Measurements from ENCODE around the gene XKR8. TPM values are rescaled to one million over a fixed set of nuclear protein-coding genes. Genes with fewer than 3 reads are reported as not detected.

XKR8 gene
- total and polyA plus RNA-seq, 7 experiments from 2014 or later, result 8.4 to 22.1 (median 10.7) TPM

GRCh38 chr1:27931759-27932158, 28.0 kb upstream of the XKR8 start:
- H3K9me3 ChIP-seq (ENCODE audit: control insufficient read depth in 2 of 3, low read length in 3 of 3), result no peaks in the 10 kb centered on the region
- H3K27ac ChIP-seq (ENCODE audit: low read depth, low read length), result no peak overlapping the region
- no peak for DNase-seq
- peak; percentile 51 for ATAC-seq
- H3K27me3 ChIP-seq (ENCODE audit: control insufficient read depth in 2 of 2, insufficient read depth in 2 of 2, low read length in 2 of 2), result no peaks in the 10 kb centered on the region
- peaks cover 5 to 17% (median 11%) of the 10 kb centered on the region in 5 donors for H3K27me3 Mint-ChIP-seq
- peaks cover 0 to 6% of the 10 kb centered on the region in 2 donors for H3K4me1 ChIP-seq (ENCODE audit: control insufficient read depth in 2 of 2, insufficient read depth in 2 of 2, low read length in 2 of 2)
- H3K4me1 Mint-ChIP-seq, result peaks cover 7 to 45% (median 12%) of the 10 kb centered on the region in 7 donors
- no peak overlapping the region for H3K4me3 ChIP-seq (ENCODE audit: low read length)
- peak overlapping the region in 1 of 10 donors; percentile 57 for H3K4me3 Mint-ChIP-seq
- POLR2A ChIA-PET, result interaction anchor here (1.1 kb wide), 1 partner anchor 9 kb away, joined by 3 read pairs; no protein-coding TSS in a partner anchor
- CTCF ChIA-PET, result interaction anchor here (1.1 kb wide), 1 partner anchor 73 kb away, joined by 3 read pairs; no protein-coding TSS in a partner anchor
- no peak overlapping the region for H3K27ac Mint-ChIP-seq
- H3K36me3 ChIP-seq (ENCODE audit: control insufficient read depth in 2 of 3, insufficient read depth in 3 of 3, low read length in 3 of 3), result no peaks in the 10 kb centered on the region
- no peaks in the 10 kb centered on the region for H3K9me3 Mint-ChIP-seq
- peaks cover 0 to 3% (median 0%) of the 10 kb centered on the region in 5 donors for H3K36me3 Mint-ChIP-seq
- intact Hi-C loops (cut with micrococcal nuclease), result no loop called here

GRCh38 chr1:27934818-27935549, 24.8 kb upstream of the XKR8 start, which contains the start of gene SMPDL3B:
Gene SMPDL3B, plus strand, starts transcription at chr1:27935000. Its CDS starts 184 bp downstream, at chr1:27935184.
- intact Hi-C loops (cut with micrococcal nuclease), result no loop called here

GRCh38 chr1:27935721-27936120, 24.1 kb upstream of the XKR8 start:
- POLR2A ChIA-PET, result no interaction called here
- peak overlapping the region in 1 of 9 donors; percentile 61 for H3K27ac Mint-ChIP-seq

More at GRCh38 chr1:27934818-27935549, 24.8 kb upstream of the XKR8 start, which contains the start of gene SMPDL3B:
- ChIA-PET POLR2A (interaction anchor here (0.6 to 1.0 kb wide), 2 partner anchors 20 to 47 kb away, joined by 3 to 4 read pairs; no protein-coding TSS in a partner anchor), CTCF (interaction anchor here (0.6 kb wide), 1 partner anchor 257 kb away, joined by 3 read pairs; no protein-coding TSS in a partner anchor)
- Histone ChIP-seq H3K27ac (ENCODE audit: low read depth, low read length) (no peak within 1 kb of the TSS), H3K4me3 (ENCODE audit: low read length) (no peak within 1 kb of the TSS), H3K27me3 (ENCODE audit: control insufficient read depth in 2 of 2, insufficient read depth in 2 of 2, low read length in 2 of 2) (no peaks in the 10 kb centered on the region), H3K36me3 (ENCODE audit: control insufficient read depth in 2 of 3, insufficient read depth in 3 of 3, low read length in 3 of 3) (no peaks in the 10 kb centered on the region), H3K4me1 (ENCODE audit: control insufficient read depth in 2 of 2, insufficient read depth in 2 of 2, low read length in 2 of 2) (peaks cover 0 to 8% of the 10 kb centered on the region in 2 donors), H3K9me3 (ENCODE audit: control insufficient read depth in 2 of 3, low read length in 3 of 3) (no peaks in the 10 kb centered on the region)
- peak; percentile 34 for ATAC-seq
- peaks cover 0 to 3% (median 0%) of the 10 kb centered on the region in 5 donors for H3K36me3 Mint-ChIP-seq
- no peak for DNase-seq
- H3K27me3 Mint-ChIP-seq, result peaks cover 5 to 15% (median 11%) of the 10 kb centered on the region in 5 donors
- no peaks in the 10 kb centered on the region for H3K9me3 Mint-ChIP-seq
- peak within 1 kb of the TSS in 4 of 9 donors; percentile 4 to 61 (median 36) for H3K27ac Mint-ChIP-seq
- H3K4me3 Mint-ChIP-seq, result peak within 1 kb of the TSS in 9 of 10 donors; percentile 35 to 66 (median 57)
- H3K4me1 Mint-ChIP-seq, result peaks cover 7 to 53% (median 12%) of the 10 kb centered on the region in 7 donors

GRCh38 chr1:27936370-27936769, 23.4 kb upstream of the XKR8 start:
- Mint-ChIP-seq H3K9me3 (no peaks in the 10 kb centered on the region), H3K36me3 (peaks cover 0 to 3% (median 0%) of the 10 kb centered on the region in 5 donors), H3K27ac (no peak overlapping the region), H3K27me3 (peaks cover 5 to 15% (median 11%) of the 10 kb centered on the region in 5 donors), H3K4me3 (no peak overlapping the region), H3K4me1 (peaks cover 19 to 51% (median 24%) of the 10 kb centered on the region in 7 donors)
- DNase-seq (no peak), ATAC-seq (no peak)
- intact Hi-C loops (cut with micrococcal nuclease), result no loop called here
- H3K27me3 ChIP-seq (ENCODE audit: control insufficient read depth in 2 of 2, insufficient read depth in 2 of 2, low read length in 2 of 2), result no peaks in the 10 kb centered on the region
- POLR2A ChIA-PET, result interaction anchor here (1.3 kb wide), 1 partner anchor 24 kb away, joined by 4 read pairs; the partner anchor contains the start of gene XKR8
- CTCF ChIA-PET, result no interaction called here
- no peaks in the 10 kb centered on the region for H3K36me3 ChIP-seq (ENCODE audit: control insufficient read depth in 2 of 3, insufficient read depth in 3 of 3, low read length in 3 of 3)
- no peaks in the 10 kb centered on the region for H3K9me3 ChIP-seq (ENCODE audit: control insufficient read depth in 2 of 3, low read length in 3 of 3)
- no peak overlapping the region for H3K4me3 ChIP-seq (ENCODE audit: low read length)
- no peak overlapping the region for H3K27ac ChIP-seq (ENCODE audit: low read depth, low read length)
- peaks cover 0 to 19% of the 10 kb centered on the region in 2 donors for H3K4me1 ChIP-seq (ENCODE audit: control insufficient read depth in 2 of 2, insufficient read depth in 2 of 2, low read length in 2 of 2)

More at GRCh38 chr1:27935721-27936120, 24.1 kb upstream of the XKR8 start:
- DNase-seq, result no peak
- Mint-ChIP-seq H3K9me3 (no peaks in the 10 kb centered on the region), H3K27me3 (peaks cover 5 to 15% (median 11%) of the 10 kb centered on the region in 5 donors), H3K4me1 (peaks cover 15 to 54% (median 19%) of the 10 kb centered on the region in 7 donors), H3K36me3 (peaks cover 0 to 3% (median 0%) of the 10 kb centered on the region in 5 donors), H3K4me3 (peak overlapping the region in 4 of 10 donors; percentile 35 to 60 (median 58))
- CTCF ChIA-PET, result interaction anchor here (0.6 kb wide), 1 partner anchor 256 kb away, joined by 3 read pairs; no protein-coding TSS in a partner anchor
- Histone ChIP-seq H3K4me3 (ENCODE audit: low read length) (no peak overlapping the region), H3K27ac (ENCODE audit: low read depth, low read length) (no peak overlapping the region), H3K27me3 (ENCODE audit: control insufficient read depth in 2 of 2, insufficient read depth in 2 of 2, low read length in 2 of 2) (no peaks in the 10 kb centered on the region), H3K36me3 (ENCODE audit: control insufficient read depth in 2 of 3, insufficient read depth in 3 of 3, low read length in 3 of 3) (no peaks in the 10 kb centered on the region), H3K4me1 (ENCODE audit: control insufficient read depth in 2 of 2, insufficient read depth in 2 of 2, low read length in 2 of 2) (peaks cover 0 to 15% of the 10 kb centered on the region in 2 donors), H3K9me3 (ENCODE audit: control insufficient read depth in 2 of 3, low read length in 3 of 3) (no peaks in the 10 kb centered on the region)
- intact Hi-C loops (cut with micrococcal nuclease), result no loop called here
- ATAC-seq, result no peak

GRCh38 chr1:27937524-27937836, 22.3 kb upstream of the XKR8 start:
- intact Hi-C loops (cut with micrococcal nuclease), result no loop called here
- Mint-ChIP-seq H3K27ac (no peak overlapping the region), H3K27me3 (peaks cover 2 to 15% (median 11%) of the 10 kb centered on the region in 5 donors), H3K36me3 (peaks cover 0 to 3% (median 0%) of the 10 kb centered on the region in 5 donors), H3K4me1 (peaks cover 22 to 43% (median 33%) of the 10 kb centered on the region in 7 donors), H3K4me3 (no peak overlapping the region), H3K9me3 (no peaks in the 10 kb centered on the region)
- ChIA-PET POLR2A (interaction anchor here (0.6 to 1.3 kb wide), 2 partner anchors 23 to 77 kb away, joined by 3 to 4 read pairs; partner anchors contain the start of gene XKR8), CTCF (no interaction called here)
- H3K9me3 ChIP-seq (ENCODE audit: control insufficient read depth in 2 of 3, low read length in 3 of 3), result no peaks in the 10 kb centered on the region
- no peaks in the 10 kb centered on the region for H3K27me3 ChIP-seq (ENCODE audit: control insufficient read depth in 2 of 2, insufficient read depth in 2 of 2, low read length in 2 of 2)
- no peak overlapping the region for H3K4me3 ChIP-seq (ENCODE audit: low read length)
- no peak overlapping the region for H3K27ac ChIP-seq (ENCODE audit: low read depth, low read length)
- DNase-seq, result no peak
- ATAC-seq, result no peak
- peaks cover 0 to 19% of the 10 kb centered on the region in 2 donors for H3K4me1 ChIP-seq (ENCODE audit: control insufficient read depth in 2 of 2, insufficient read depth in 2 of 2, low read length in 2 of 2)
- no peaks in the 10 kb centered on the region for H3K36me3 ChIP-seq (ENCODE audit: control insufficient read depth in 2 of 3, insufficient read depth in 3 of 3, low read length in 3 of 3)

- Mint-ChIP-seq H3K27ac (no peak overlapping the region), H3K9me3 (no peaks in the 10 kb centered on the region), H3K4me3 (no peak overlapping the region), H3K4me1 (peaks cover 28 to 50% (median 42%) of the 10 kb centered on the region in 7 donors), H3K36me3 (no peaks in the 10 kb centered on the region), H3K27me3 (peaks cover 0 to 15% (median 9%) of the 10 kb centered on the region in 5 donors)
- H3K36me3 ChIP-seq (ENCODE audit: control insufficient read depth in 2 of 3, insufficient read depth in 3 of 3, low read length in 3 of 3), result no peaks in the 10 kb centered on the region
- H3K27me3 ChIP-seq (ENCODE audit: control insufficient read depth in 2 of 2, insufficient read depth in 2 of 2, low read length in 2 of 2), result no peaks in the 10 kb centered on the region
- no peak overlapping the region for H3K27ac ChIP-seq (ENCODE audit: low read depth, low read length)
- ChIA-PET POLR2A (no interaction called here), CTCF (interaction anchor here (3.2 to 8.1 kb wide), 2 partner anchors 20 to 39 kb away, joined by 19 to 110 read pairs; partner anchors contain the start of gene XKR8)
- H3K9me3 ChIP-seq (ENCODE audit: control insufficient read depth in 2 of 3, low read length in 3 of 3), result no peaks in the 10 kb centered on the region
- ATAC-seq (no peak), DNase-seq (no peak)
- peaks cover 0 to 27% of the 10 kb centered on the region in 2 donors for H3K4me1 ChIP-seq (ENCODE audit: control insufficient read depth in 2 of 2, insufficient read depth in 2 of 2, low read length in 2 of 2)
- intact Hi-C loops (cut with micrococcal nuclease), result no loop called here
- H3K4me3 ChIP-seq (ENCODE audit: low read length), result no peak overlapping the region
Measured at GRCh38 chr1:27938488-27938887, 21.3 kb upstream of the XKR8 start.
